Brain microvascular endothelial cell (primary cell): ENCODE measurements around the gene REXO2.

Experiments
- DNase-seq: peaks from one replicate; pipeline ENCODE4 v3.0.0-alpha.2; 2020
- H3K27ac ChIP-seq: fragments of 250-450 bp; sonication (Bioruptor Pico); 2 replicates; pipeline ENCODE4 v1.5.1; 2020; ENCODE audit warnings: mild to moderate bottlenecking, moderate library complexity
- H3K27me3 ChIP-seq: fragments of 250-450 bp; sonication (Bioruptor Pico); replicated peaks from 2 replicates; pipeline ENCODE4 v1.5.1; 2020; ENCODE audit warnings: mild to moderate bottlenecking
- H3K36me3 ChIP-seq: fragments of 250-450 bp; sonication (Bioruptor Pico); replicated peaks from 2 replicates; pipeline ENCODE4 v1.5.1; 2020; ENCODE audit warnings: mild to moderate bottlenecking
- H3K4me3 ChIP-seq: 2 replicates; pipeline ENCODE4 v1.5.1; 2011; ENCODE audit warnings: low read depth, mild to moderate bottlenecking, control low read depth, low read length, moderate library complexity
- in situ Hi-C: cut with HindIII; loops from 2 replicates; pipeline ENCODE4 v1.10.0; 2017; ENCODE audit warnings: low sequenced_read_pairs, low pct_ligation_motif_present
- TF ChIP-seq, protein P1 (sequence below): IDR thresholded peaks from 2 replicates; pipeline ENCODE4 v1.5.1; 2011; ENCODE audit warnings: low read depth, mild to moderate bottlenecking, moderate library complexity, low read length, control low read depth, inconsistent platforms; ENCODE audit errors: missing control alignments

Gene REXO2

GRCh38 chr11:114412946-114413345 is 26.3 kb upstream of the REXO2 start:
- Histone ChIP-seq H3K27me3 (no peaks in the 10 kb centered on the region), H3K4me3 (no peak overlapping the region), H3K36me3 (peaks cover 11% of the 10 kb centered on the region), H3K27ac (no peak overlapping the region)
- in situ Hi-C loops = no loop called here
- TF ChIP-seq, protein P1, sequence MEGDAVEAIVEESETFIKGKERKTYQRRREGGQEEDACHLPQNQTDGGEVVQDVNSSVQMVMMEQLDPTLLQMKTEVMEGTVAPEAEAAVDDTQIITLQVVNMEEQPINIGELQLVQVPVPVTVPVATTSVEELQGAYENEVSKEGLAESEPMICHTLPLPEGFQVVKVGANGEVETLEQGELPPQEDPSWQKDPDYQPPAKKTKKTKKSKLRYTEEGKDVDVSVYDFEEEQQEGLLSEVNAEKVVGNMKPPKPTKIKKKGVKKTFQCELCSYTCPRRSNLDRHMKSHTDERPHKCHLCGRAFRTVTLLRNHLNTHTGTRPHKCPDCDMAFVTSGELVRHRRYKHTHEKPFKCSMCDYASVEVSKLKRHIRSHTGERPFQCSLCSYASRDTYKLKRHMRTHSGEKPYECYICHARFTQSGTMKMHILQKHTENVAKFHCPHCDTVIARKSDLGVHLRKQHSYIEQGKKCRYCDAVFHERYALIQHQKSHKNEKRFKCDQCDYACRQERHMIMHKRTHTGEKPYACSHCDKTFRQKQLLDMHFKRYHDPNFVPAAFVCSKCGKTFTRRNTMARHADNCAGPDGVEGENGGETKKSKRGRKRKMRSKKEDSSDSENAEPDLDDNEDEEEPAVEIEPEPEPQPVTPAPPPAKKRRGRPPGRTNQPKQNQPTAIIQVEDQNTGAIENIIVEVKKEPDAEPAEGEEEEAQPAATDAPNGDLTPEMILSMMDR = no peak
- no peak for DNase-seq

- no peak for DNase-seq
- TF ChIP-seq, protein P1 = no peak
- H3K36me3 ChIP-seq = peaks cover 6% of the 10 kb centered on the region
- in situ Hi-C loops = no loop called here
- H3K4me3 ChIP-seq = no peak overlapping the region
- no peak overlapping the region for H3K27ac ChIP-seq
- H3K27me3 ChIP-seq = no peaks in the 10 kb centered on the region
These were observed 25.3 kb upstream of the REXO2 start for GRCh38 chr11:114413958-114414357.

GRCh38 chr11:114416441-114416961 is 22.8 kb upstream of the REXO2 start:
- in situ Hi-C loops = no loop called here
- Histone ChIP-seq H3K4me3 (no peak overlapping the region), H3K27ac (no peak overlapping the region), H3K36me3 (no peaks in the 10 kb centered on the region), H3K27me3 (no peaks in the 10 kb centered on the region)
- TF ChIP-seq, protein P1 = no peak
- DNase-seq = peak; percentile 31

GRCh38 chr11:114426280-114426679 is 13.0 kb upstream of the REXO2 start:
- no peaks in the 10 kb centered on the region for H3K27me3 ChIP-seq
- no peaks in the 10 kb centered on the region for H3K36me3 ChIP-seq
- H3K27ac ChIP-seq = no peak overlapping the region
- DNase-seq = no peak
- no peak overlapping the region for H3K4me3 ChIP-seq
- TF ChIP-seq, protein P1 = no peak
- in situ Hi-C loops = no loop called here

DNA sequence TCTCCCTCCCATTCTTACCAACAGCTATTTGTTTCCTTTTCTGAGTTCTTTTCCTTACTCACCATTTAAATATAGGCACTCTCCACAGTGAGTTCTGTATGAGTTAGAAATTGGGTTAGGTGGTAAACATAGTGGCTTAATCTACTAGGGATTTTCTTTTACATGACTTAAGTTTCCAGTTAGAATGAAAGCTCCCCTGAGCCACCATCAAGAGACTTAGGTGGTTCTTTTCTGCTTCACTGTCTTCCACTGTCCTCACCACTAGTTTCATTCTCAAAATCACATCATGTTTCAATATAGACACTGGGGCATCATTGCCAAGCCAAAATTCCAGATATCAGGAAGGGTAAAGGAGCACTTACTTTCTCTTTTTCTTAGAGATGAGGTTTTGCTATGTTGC is 9.0 kb upstream of the REXO2 start:
- in situ Hi-C loops = no loop called here
- Histone ChIP-seq H3K4me3 (no peak overlapping the region), H3K27ac (no peak overlapping the region), H3K36me3 (no peaks in the 10 kb centered on the region), H3K27me3 (no peaks in the 10 kb centered on the region)
- DNase-seq = no peak
- TF ChIP-seq, protein P1 = no peak

- Histone ChIP-seq H3K36me3 (no peaks in the 10 kb centered on the region), H3K4me3 (no peak overlapping the region), H3K27me3 (no peaks in the 10 kb centered on the region), H3K27ac (no peak overlapping the region)
- TF ChIP-seq, protein P1 = no peak
- DNase-seq = no peak
- in situ Hi-C loops = no loop called here
These were observed 6.4 kb upstream of the REXO2 start for GRCh38 chr11:114432893-114433292.
